ENCODE data around the gene CD200R1. TPM values are rescaled to one million over a fixed set of nuclear protein-coding genes. Genes with fewer than 3 reads are reported as not detected.
"Not testable (repeated sequence)": the region's sequence is repeated elsewhere in the genome, so short reads cannot be mapped to it uniquely, and the experiment has no call there.

The CD200R1 gene
- total RNA-seq, 1 experiment from 2014 or later = not detected

GRCh38 chr3:112925560-112925959, 49.3 kb downstream of the CD200R1 start:
- H4K91ac ChIP-seq (ENCODE audit: insufficient read length, low read depth, low read length) = no peak overlapping the region
- no peak overlapping the region for H3K4me3 Mint-ChIP-seq
- no peaks in the 10 kb centered on the region for H3K9me3 Mint-ChIP-seq
- H3K56ac ChIP-seq (ENCODE audit: insufficient read length, low read depth, low read length) = no peak overlapping the region
- no peak overlapping the region for H4K8ac ChIP-seq (replicated peaks; ENCODE audit: insufficient read length, low read depth, low read length)
- no peaks in the 10 kb centered on the region for H3K36me3 Mint-ChIP-seq (ENCODE audit: insufficient read depth in 1 of 3, low read depth in 3 of 3)
- no peak overlapping the region for H3K4ac ChIP-seq (ENCODE audit: low read depth, low read length)
- H2BK5ac ChIP-seq (ENCODE audit: insufficient read length, low read length) = no peak overlapping the region
- no peaks in the 10 kb centered on the region for H3K79me2 ChIP-seq (ENCODE audit: insufficient read depth, low read length)
- H3K9me3 ChIP-seq (ENCODE audit: control insufficient read depth, low read depth, low read length) = no peaks in the 10 kb centered on the region
- H3K4me1 Mint-ChIP-seq = no peaks in the 10 kb centered on the region
- DNase-seq = no peak
- no peaks in the 10 kb centered on the region for H4K20me1 ChIP-seq (ENCODE audit: control insufficient read depth, insufficient read depth, insufficient read length)
- H4K5ac ChIP-seq (ENCODE audit: insufficient read length, low read depth, low read length) = no peak overlapping the region
- no peak overlapping the region for H2BK12ac ChIP-seq (ENCODE audit: insufficient read length, low read depth, low read length)
- H3K23me2 ChIP-seq (ENCODE audit: insufficient read length, low read depth, low read length, poor library complexity, severe bottlenecking) = no peaks in the 10 kb centered on the region
- H3K27me3 Mint-ChIP-seq (ENCODE audit: low read depth) = no peaks in the 10 kb centered on the region
- H3K27ac Mint-ChIP-seq = no peak overlapping the region
- no peak overlapping the region for H2AFZ ChIP-seq (ENCODE audit: low read length)
- no peak overlapping the region for H3K4me2 ChIP-seq (ENCODE audit: insufficient read depth, insufficient read length, low read length)
- H3K14ac ChIP-seq (ENCODE audit: insufficient read depth, low read length) = no peak overlapping the region
- no peak overlapping the region for H3K9ac ChIP-seq (ENCODE audit: extremely low read depth, insufficient read length, low read length)
- H2BK20ac ChIP-seq (ENCODE audit: low read depth, low read length, poor library complexity, severe bottlenecking) = no peak overlapping the region
- H3K23ac ChIP-seq (ENCODE audit: insufficient read length, low read depth, low read length) = no peak overlapping the region
- H3K79me1 ChIP-seq (ENCODE audit: insufficient read depth, low read depth, low read length, poor library complexity, severe bottlenecking) = no peaks in the 10 kb centered on the region
- no peak overlapping the region for H3T11ph ChIP-seq (ENCODE audit: low read length)
- no peaks in the 10 kb centered on the region for H3K27me3 ChIP-seq (ENCODE audit: insufficient read depth, low read length)
- WGBS (ENCODE audit: extremely low coverage, insufficient read length, low lambda C conversion rate) = no CpG with 5 or more reads among the region's 2 CpGs
- no peaks in the 10 kb centered on the region; the same call in 1 of the 2 replicates for H3K4me1 ChIP-seq (ENCODE audit: insufficient read depth, low read length)
- H2AK5ac ChIP-seq (ENCODE audit: insufficient read length, low read length) = no peak overlapping the region
- TF ChIP-seq, protein P1, sequence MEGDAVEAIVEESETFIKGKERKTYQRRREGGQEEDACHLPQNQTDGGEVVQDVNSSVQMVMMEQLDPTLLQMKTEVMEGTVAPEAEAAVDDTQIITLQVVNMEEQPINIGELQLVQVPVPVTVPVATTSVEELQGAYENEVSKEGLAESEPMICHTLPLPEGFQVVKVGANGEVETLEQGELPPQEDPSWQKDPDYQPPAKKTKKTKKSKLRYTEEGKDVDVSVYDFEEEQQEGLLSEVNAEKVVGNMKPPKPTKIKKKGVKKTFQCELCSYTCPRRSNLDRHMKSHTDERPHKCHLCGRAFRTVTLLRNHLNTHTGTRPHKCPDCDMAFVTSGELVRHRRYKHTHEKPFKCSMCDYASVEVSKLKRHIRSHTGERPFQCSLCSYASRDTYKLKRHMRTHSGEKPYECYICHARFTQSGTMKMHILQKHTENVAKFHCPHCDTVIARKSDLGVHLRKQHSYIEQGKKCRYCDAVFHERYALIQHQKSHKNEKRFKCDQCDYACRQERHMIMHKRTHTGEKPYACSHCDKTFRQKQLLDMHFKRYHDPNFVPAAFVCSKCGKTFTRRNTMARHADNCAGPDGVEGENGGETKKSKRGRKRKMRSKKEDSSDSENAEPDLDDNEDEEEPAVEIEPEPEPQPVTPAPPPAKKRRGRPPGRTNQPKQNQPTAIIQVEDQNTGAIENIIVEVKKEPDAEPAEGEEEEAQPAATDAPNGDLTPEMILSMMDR (conservative IDR thresholded peaks at IDR 0.05) = no peak
- no peak overlapping the region for H2BK15ac ChIP-seq (ENCODE audit: low read depth, low read length)
- no peak overlapping the region for H3K18ac ChIP-seq (ENCODE audit: insufficient read length, low read depth, low read length)
- no peak overlapping the region for H3K27ac ChIP-seq (ENCODE audit: insufficient read length, low read depth, low read length)
- no peak overlapping the region for H2BK120ac ChIP-seq (ENCODE audit: low read depth, low read length, poor library complexity, severe bottlenecking)

- H3K79me2 ChIP-seq (ENCODE audit: insufficient read depth, low read length); H2AK5ac ChIP-seq (ENCODE audit: insufficient read length, low read length); H2AFZ ChIP-seq (ENCODE audit: low read length); H2BK20ac ChIP-seq (ENCODE audit: low read depth, low read length, poor library complexity, severe bottlenecking); H3K56ac ChIP-seq (ENCODE audit: insufficient read length, low read depth, low read length); H3K23ac ChIP-seq (ENCODE audit: insufficient read length, low read depth, low read length); H4K5ac ChIP-seq (ENCODE audit: insufficient read length, low read depth, low read length); H4K8ac ChIP-seq (replicated peaks; ENCODE audit: insufficient read length, low read depth, low read length); H3K18ac ChIP-seq (ENCODE audit: insufficient read length, low read depth, low read length); H2BK12ac ChIP-seq (ENCODE audit: insufficient read length, low read depth, low read length); H3T11ph ChIP-seq (ENCODE audit: low read length); H3K27me3 ChIP-seq (ENCODE audit: insufficient read depth, low read length); H3K79me1 ChIP-seq (ENCODE audit: insufficient read depth, low read depth, low read length, poor library complexity, severe bottlenecking); H2BK120ac ChIP-seq (ENCODE audit: low read depth, low read length, poor library complexity, severe bottlenecking); H2BK5ac ChIP-seq (ENCODE audit: insufficient read length, low read length); H3K4me1 ChIP-seq (ENCODE audit: insufficient read depth, low read length); H3K27ac ChIP-seq (ENCODE audit: insufficient read length, low read depth, low read length); H3K4ac ChIP-seq (ENCODE audit: low read depth, low read length); H3K4me1 Mint-ChIP-seq; H3K23me2 ChIP-seq (ENCODE audit: insufficient read length, low read depth, low read length, poor library complexity, severe bottlenecking); H3K14ac ChIP-seq (ENCODE audit: insufficient read depth, low read length); H3K9ac ChIP-seq (ENCODE audit: extremely low read depth, insufficient read length, low read length); H3K4me2 ChIP-seq (ENCODE audit: insufficient read depth, insufficient read length, low read length); H2BK15ac ChIP-seq (ENCODE audit: low read depth, low read length); H3K27ac Mint-ChIP-seq; H4K91ac ChIP-seq (ENCODE audit: insufficient read length, low read depth, low read length); H3K27me3 Mint-ChIP-seq (ENCODE audit: low read depth); DNase-seq; H3K4me3 Mint-ChIP-seq; H4K20me1 ChIP-seq (ENCODE audit: control insufficient read depth, insufficient read depth, insufficient read length); H3K9me3 ChIP-seq (ENCODE audit: control insufficient read depth, low read depth, low read length): not testable (repeated sequence)
- Mint-ChIP-seq H3K9me3 (peaks cover 24 to 27% of the 10 kb centered on the region in 2 experiments), H3K36me3 (ENCODE audit: insufficient read depth in 1 of 3, low read depth in 3 of 3) (peaks cover 10 to 22% (median 12%) of the 10 kb centered on the region in 3 experiments)
- no CpG with 5 or more reads among the region's 5 CpGs for WGBS (ENCODE audit: extremely low coverage, insufficient read length, low lambda C conversion rate)
Observed at GRCh38 chr3:112919541-112919940, 55.4 kb downstream of the CD200R1 start.

Measured in H9 (cell line).